Activated naive CD4-positive, alpha-beta T cell treated with anti-CD3 and anti-CD28 coated beads, Interleukin-2, amount 10 ng/mL, durations not matched to agents 7 days and 5 days (primary cell): ENCODE results near the gene HOXB5.
A peak's percentile ranks its signal among the peaks of the same experiment; 100 is the strongest.

Experiments used
- CTCF ChIA-PET: fragments of 350-600 bp; sonication (Branson Sonifier 250); formaldehyde crosslinking; loops from one replicate; lab custom pipeline; 2021; ENCODE audit warnings: antibody characterized with exemption; lab: Charles Lee
- DNase-seq: peaks from one replicate; pipeline ENCODE4 v3.0.0-alpha.2; 2020
- H3K27ac Mint-ChIP-seq: one replicate; pipeline ENCODE4 v1.8.0; 2021; ENCODE audit warnings: mild to moderate bottlenecking, moderate library complexity, mixed read lengths
- H3K27me3 Mint-ChIP-seq: one replicate; pipeline ENCODE4 v1.8.0; 2021; ENCODE audit warnings: mild to moderate bottlenecking, mixed read lengths
- H3K36me3 Mint-ChIP-seq: one replicate; pipeline ENCODE4 v1.8.0; 2021; ENCODE audit warnings: mixed read lengths
- H3K4me1 Mint-ChIP-seq: one replicate; pipeline ENCODE4 v1.8.0; 2021; ENCODE audit warnings: mixed read lengths
- H3K4me3 Mint-ChIP-seq: one replicate; pipeline ENCODE4 v1.8.0; 2021; ENCODE audit warnings: mild to moderate bottlenecking, moderate library complexity, mixed read lengths
- H3K9me3 Mint-ChIP-seq: one replicate; pipeline ENCODE4 v1.8.0; 2021; ENCODE audit warnings: mixed read lengths

Gene HOXB5

DNA sequence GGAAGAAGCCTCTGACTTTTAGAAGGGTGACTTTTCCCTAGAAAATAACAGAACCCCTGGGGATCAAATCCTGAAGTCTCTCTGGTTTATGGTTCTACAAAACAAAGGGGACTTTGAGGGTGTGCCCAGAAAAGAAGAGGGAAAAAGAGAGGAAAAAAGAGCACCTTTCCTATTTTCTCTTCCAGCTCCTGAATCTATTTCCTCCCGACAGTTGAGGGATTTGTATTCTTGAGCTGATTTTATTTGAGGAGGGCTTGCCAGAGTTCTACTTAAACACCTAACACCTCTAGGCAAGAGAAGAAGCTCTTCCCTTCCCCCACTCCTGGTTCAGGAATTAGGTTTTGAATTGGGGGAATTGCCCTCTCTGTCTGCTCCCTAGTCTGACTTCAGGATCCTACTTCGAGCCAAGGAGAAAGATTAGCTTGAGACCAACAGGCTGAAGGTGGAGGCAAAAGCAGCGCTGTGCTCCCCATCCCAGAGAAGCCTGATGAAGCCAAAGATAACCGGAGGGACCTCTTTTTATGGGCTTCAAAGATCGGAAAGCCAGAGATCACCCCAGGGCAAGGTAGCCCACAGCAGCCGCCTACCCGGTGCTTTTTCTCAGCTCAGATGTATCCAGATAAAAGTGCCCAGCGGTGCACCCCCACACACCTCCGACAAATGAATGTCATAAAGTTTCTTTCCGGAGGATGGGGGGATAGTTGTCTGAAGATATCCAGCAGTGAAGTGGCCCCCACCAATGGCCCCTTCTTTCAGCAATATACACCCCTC, 4.3 kb downstream of the HOXB5 start:
- Mint-ChIP-seq H3K4me1 (peaks cover 72% of the 10 kb centered on the region), H3K9me3 (no peaks in the 10 kb centered on the region), H3K27me3 (peaks cover 100% of the 10 kb centered on the region), H3K36me3 (no peaks in the 10 kb centered on the region), H3K27ac (no peak overlapping the region), H3K4me3 (no peak overlapping the region)
- CTCF ChIA-PET: interaction anchor here (0.6 to 2.0 kb wide), 6 partner anchors 97 to 323 kb away, joined by 3 to 5 read pairs (median 3); no protein-coding TSS in a partner anchor
- no peak for DNase-seq

DNA sequence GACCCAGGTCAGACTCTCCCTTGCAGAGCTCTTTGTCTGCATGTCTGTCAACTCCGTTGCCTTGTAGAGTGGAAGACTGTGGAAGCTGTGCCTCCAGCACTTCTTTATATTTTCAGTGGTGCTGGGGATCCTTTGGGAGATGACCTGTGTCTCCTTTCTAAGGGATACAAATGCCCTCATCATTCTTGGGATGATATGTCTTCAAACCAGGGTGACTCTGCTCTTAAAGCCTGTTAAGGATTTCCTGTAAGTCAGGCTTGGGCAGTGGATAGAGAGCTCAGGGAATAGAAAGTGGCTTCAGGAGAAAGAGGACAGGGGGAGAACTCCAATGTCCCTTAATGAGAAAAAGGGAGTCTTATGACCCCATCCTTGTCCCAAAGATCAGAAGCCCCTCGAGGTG, 5.1 kb downstream of the HOXB5 start:
- Mint-ChIP-seq H3K27me3 (peaks cover 100% of the 10 kb centered on the region), H3K4me3 (no peak overlapping the region), H3K36me3 (no peaks in the 10 kb centered on the region), H3K4me1 (peaks cover 71% of the 10 kb centered on the region), H3K9me3 (no peaks in the 10 kb centered on the region), H3K27ac (peak overlapping the region; percentile 16)
- DNase-seq: no peak
- CTCF ChIA-PET: interaction anchor here (1.0 to 2.7 kb wide), 10 partner anchors 10 to 329 kb away, joined by 3 to 10 read pairs (median 4); no protein-coding TSS in a partner anchor

DNA sequence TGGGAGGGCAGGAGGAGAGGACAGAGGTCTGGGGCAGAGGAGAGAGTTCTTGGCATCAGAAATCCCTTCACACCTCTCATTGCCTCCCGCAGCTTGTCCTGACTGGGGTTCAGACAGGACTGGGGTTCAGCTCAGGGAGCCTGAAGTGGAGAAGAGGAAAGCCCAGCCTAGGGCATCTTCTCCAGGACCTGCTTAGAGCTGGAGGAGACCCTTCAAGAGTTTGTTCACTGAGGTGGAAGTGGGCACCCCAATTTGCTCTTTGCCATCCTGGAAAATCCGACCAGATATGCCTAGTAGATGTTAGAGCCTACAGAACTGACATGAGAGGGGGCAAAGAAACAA, 5.5 kb downstream of the HOXB5 start:
- DNase-seq: no peak
- Mint-ChIP-seq H3K27me3 (peaks cover 100% of the 10 kb centered on the region), H3K9me3 (no peaks in the 10 kb centered on the region), H3K36me3 (no peaks in the 10 kb centered on the region), H3K4me3 (no peak overlapping the region), H3K4me1 (peaks cover 67% of the 10 kb centered on the region), H3K27ac (no peak overlapping the region)
- CTCF ChIA-PET: interaction anchor here (0.8 to 2.7 kb wide), 13 partner anchors 8 to 329 kb away, joined by 3 to 10 read pairs (median 4); no protein-coding TSS in a partner anchor

DNA sequence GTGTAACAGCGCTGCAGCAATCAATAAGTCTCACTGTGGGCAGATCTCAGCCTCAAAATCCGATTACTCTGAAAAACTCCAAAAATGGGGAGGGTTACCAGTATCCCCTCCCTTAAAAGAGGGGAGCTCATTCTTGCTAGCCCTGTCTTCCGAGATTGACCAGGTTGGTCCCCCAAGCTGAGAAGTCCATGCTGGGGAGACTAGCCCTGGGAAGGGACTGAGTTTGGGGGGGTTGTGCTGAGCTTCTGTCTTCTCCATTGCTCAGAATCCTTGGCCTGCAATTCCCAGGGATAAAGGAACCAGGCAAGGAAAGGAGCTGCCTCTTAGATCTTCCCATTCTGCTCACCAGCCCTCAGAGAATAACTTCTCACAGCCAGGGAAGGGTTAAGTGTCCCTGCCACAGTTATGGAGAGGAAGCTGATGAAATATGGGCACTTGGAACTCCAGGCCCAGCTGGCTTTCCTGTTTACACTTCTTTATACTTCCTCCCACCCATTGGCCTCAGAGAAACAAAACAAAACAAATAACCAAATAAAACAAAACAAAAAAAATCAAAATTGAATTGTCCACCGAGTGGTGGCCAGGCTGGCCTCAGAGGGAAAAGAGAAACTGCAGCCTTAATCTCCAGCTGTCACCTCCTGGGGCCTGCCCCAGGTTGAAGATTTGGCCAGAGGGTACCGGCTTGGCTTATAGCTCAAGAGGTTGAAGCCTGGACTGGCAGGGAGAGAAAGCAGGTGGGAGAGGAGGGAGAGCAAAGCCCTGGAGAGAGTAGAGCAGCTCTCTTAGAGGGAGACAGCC, 6.1 kb downstream of the HOXB5 start:
- Mint-ChIP-seq H3K9me3 (no peaks in the 10 kb centered on the region), H3K27ac (no peak overlapping the region), H3K36me3 (no peaks in the 10 kb centered on the region), H3K27me3 (peaks cover 100% of the 10 kb centered on the region), H3K4me3 (peak overlapping the region; percentile 27), H3K4me1 (peaks cover 66% of the 10 kb centered on the region)
- CTCF ChIA-PET: interaction anchor here (0.8 to 2.7 kb wide), 12 partner anchors 9 to 328 kb away, joined by 3 to 10 read pairs (median 4); no protein-coding TSS in a partner anchor
- DNase-seq: no peak

DNA sequence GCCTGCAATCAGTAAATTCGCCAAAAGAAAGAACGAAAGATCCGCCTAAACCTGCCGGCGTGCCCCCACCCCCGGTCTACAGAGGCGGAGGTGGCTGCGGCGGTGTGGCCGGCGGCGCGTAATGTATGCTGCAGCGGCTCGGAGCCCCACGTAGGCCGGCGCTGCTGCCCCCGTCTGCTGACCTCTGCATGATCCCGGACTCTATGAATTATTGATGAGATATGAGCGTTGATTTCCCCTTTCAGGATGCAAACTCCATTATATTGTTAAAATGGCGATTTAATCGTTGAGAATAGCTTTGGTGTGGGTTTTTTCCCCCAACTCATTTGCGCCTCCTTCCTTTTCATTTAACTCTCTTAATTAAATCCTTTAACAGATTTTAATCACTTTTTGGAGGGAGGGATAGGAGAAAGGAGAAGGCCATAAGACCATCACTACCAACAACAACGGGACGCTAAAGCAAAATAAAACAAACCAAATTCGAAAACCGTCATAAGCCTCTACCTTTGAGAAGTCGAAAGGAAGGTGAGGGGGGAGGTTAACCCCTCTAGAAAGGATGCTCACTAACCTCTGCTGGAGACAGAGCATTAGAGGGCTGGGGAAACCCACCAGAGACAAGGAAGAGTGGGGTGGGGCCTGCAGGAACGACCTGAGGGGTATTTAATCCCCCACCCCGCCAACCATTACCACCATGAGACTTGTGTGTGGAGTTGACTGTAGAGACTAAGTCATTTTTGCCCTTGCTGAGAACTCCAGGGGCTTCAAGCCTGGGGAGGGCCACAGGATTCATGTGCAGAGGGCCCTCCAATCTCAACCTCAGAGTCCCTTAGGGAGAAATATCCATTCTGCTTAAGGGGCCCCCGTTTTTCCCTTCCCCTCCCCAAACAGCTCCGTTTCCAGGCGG, 7.0 kb downstream of the HOXB5 start:
- H3K4me1 Mint-ChIP-seq: peaks cover 64% of the 10 kb centered on the region
- H3K9me3 Mint-ChIP-seq: no peaks in the 10 kb centered on the region
- no peak overlapping the region for H3K27ac Mint-ChIP-seq
- H3K36me3 Mint-ChIP-seq: no peaks in the 10 kb centered on the region
- peaks cover 100% of the 10 kb centered on the region for H3K27me3 Mint-ChIP-seq
- H3K4me3 Mint-ChIP-seq: peak overlapping the region; percentile 79
- DNase-seq: peak; percentile 53
- CTCF ChIA-PET: interaction anchor here (0.7 to 2.7 kb wide), 6 partner anchors 14 to 292 kb away, joined by 3 to 10 read pairs (median 4); no protein-coding TSS in a partner anchor

DNA sequence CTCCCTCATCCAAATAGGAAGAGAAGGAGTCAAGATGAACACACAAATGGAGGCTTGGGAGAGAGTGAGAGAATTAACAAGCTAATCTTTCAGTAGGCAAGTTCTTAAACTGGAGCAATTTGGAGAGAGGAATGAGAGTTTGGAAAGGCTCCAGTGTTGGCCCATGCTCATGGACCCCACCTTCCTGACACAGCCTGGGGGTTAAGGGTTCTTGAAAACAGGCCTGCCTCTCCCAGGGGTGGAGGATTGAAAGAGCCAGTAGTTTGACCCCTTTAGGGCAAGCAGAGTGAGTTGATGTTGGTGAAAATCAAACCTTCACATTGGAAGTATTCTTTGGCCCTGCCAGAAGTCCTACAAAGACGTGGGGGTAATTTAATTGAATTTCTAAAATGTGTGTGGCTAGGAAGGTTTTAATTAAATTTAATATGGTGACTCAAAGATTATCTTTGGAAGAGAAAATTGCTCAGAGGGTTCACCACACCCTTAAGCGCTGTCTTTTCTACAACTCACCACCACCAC, 9.3 kb downstream of the HOXB5 start:
- Mint-ChIP-seq H3K27me3 (peaks cover 100% of the 10 kb centered on the region), H3K27ac (no peak overlapping the region), H3K9me3 (no peaks in the 10 kb centered on the region), H3K4me3 (peak overlapping the region; percentile 20), H3K4me1 (peaks cover 80% of the 10 kb centered on the region), H3K36me3 (peaks cover 3% of the 10 kb centered on the region)
- no peak for DNase-seq
- CTCF ChIA-PET: interaction anchor here (0.8 kb wide), 1 partner anchor 251 kb away, joined by 3 read pairs; no protein-coding TSS in a partner anchor

DNA sequence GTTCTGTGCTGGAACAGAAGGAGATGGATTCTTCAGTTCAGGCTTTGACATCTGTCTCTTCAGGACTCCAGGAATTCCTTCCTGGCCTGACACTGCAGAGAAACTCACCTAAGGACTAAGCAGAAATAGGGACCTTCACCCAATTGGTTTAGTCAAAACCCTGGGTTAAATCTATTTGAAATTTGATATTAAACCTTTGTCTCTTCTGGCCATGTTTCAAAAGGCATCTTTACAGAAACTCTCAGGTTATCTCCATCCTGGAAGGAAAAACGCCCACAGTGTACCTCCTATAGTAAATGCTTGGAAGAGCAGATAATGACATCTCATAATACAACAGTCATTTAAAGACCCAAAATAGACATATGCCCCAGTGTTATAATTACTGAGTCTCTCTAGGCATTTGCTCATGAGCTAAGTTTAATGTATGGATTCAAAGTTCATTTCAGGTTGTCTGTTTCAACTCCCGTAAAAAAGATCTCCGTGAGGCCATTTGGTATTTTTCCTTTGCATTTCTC, 9.8 kb downstream of the HOXB5 start:
- DNase-seq: no peak
- H3K4me3 Mint-ChIP-seq: no peak overlapping the region
- peaks cover 100% of the 10 kb centered on the region for H3K27me3 Mint-ChIP-seq
- CTCF ChIA-PET: interaction anchor here (0.8 to 1.6 kb wide), 3 partner anchors 236 to 504 kb away, joined by 3 read pairs; no protein-coding TSS in a partner anchor
- no peaks in the 10 kb centered on the region for H3K9me3 Mint-ChIP-seq
- peaks cover 7% of the 10 kb centered on the region for H3K36me3 Mint-ChIP-seq
- no peak overlapping the region for H3K27ac Mint-ChIP-seq
- peaks cover 85% of the 10 kb centered on the region for H3K4me1 Mint-ChIP-seq

DNA sequence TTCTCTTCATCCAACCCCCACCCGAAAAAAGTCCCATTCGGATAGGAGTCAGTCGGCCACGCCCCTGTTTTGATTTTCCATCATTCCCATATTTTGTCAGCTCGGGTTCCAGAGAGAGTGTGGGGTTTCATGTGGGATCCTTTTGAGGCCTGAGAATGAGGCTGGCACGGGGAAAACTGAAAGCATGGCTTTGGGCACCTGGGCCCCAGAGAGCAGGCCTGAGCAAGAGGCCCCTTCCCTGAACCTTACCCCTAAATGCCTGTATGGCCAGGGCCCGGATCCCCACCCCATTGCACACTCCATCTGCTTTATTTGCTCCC, 10.9 kb downstream of the HOXB5 start:
- DNase-seq: no peak
- CTCF ChIA-PET: interaction anchor here (0.5 to 1.6 kb wide), 5 partner anchors 10 to 504 kb away, joined by 3 to 6 read pairs (median 3); no protein-coding TSS in a partner anchor

DNA sequence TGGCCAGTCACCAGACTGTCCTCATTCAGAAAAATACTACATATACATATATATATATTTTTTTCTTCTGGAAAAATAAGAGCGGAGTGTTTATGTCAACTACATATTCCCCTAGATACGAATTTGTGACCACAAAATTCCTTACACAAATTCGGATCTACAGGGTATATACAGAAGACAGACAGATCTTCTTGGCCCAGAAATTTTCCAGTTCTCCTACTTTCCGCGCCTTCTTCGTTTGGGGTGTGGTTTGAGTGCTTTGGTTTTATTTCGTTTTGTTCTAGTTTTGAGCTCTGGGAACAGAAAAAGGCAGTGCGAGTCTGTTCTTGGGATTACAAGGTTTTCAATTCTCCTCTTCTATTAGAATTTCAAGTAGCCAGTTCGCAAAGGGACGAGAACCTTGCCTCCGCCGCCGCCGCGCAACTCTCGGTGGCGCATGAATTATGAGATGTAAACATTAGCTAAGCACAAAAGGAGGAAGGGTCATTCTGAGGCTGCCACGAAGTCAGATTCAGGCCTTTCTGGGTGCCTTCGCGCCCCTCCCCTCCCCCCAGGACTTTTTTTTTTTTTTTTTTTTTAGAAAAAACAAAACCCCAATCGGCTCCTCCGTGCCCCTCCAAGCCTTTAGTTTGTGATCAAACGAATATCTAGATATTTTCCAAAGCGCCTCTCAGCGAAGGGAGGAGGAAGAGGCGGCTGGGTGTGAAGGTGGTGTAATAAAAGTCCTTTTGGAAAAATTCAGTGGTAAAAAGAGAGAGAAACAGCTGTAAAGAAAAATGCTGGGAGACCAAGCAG, 13.6 kb downstream of the HOXB5 start:
- no peak for DNase-seq
- Mint-ChIP-seq H3K36me3 (peaks cover 17% of the 10 kb centered on the region), H3K4me1 (peaks cover 82% of the 10 kb centered on the region), H3K27me3 (peaks cover 92% of the 10 kb centered on the region), H3K9me3 (no peaks in the 10 kb centered on the region), H3K4me3 (peak overlapping the region; percentile 92), H3K27ac (no peak overlapping the region)
- CTCF ChIA-PET: interaction anchor here (0.8 to 1.0 kb wide), 2 partner anchors 15 to 88 kb away, joined by 3 to 6 read pairs; no protein-coding TSS in a partner anchor

More for the DNA sequence above, 10.9 kb downstream of the HOXB5 start:
- Mint-ChIP-seq H3K4me3 (peak overlapping the region; percentile 58), H3K9me3 (no peaks in the 10 kb centered on the region), H3K27me3 (peaks cover 98% of the 10 kb centered on the region), H3K36me3 (peaks cover 9% of the 10 kb centered on the region), H3K4me1 (peaks cover 84% of the 10 kb centered on the region), H3K27ac (no peak overlapping the region)

DNA sequence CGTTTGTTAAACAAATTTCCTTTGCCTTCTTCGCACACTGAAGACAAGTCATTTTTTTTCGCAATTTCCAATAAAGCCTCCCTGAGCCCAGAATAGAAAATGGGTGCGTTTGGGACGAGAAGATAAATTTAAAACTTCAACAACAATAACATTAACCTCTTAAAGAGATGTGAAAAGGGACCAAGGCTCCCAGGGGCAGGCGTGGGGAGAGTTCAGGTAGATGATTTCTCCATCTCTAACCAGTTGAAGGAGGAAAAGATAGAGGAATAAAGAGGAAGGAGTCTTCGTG, 14.2 kb downstream of the HOXB5 start:
- Mint-ChIP-seq H3K27ac (no peak overlapping the region), H3K4me1 (peaks cover 82% of the 10 kb centered on the region), H3K9me3 (no peaks in the 10 kb centered on the region), H3K4me3 (peak overlapping the region; percentile 92), H3K36me3 (peaks cover 19% of the 10 kb centered on the region), H3K27me3 (peaks cover 88% of the 10 kb centered on the region)
- DNase-seq: no peak
- CTCF ChIA-PET: interaction anchor here (0.8 to 1.0 kb wide), 2 partner anchors 15 to 87 kb away, joined by 3 to 6 read pairs; no protein-coding TSS in a partner anchor

DNA sequence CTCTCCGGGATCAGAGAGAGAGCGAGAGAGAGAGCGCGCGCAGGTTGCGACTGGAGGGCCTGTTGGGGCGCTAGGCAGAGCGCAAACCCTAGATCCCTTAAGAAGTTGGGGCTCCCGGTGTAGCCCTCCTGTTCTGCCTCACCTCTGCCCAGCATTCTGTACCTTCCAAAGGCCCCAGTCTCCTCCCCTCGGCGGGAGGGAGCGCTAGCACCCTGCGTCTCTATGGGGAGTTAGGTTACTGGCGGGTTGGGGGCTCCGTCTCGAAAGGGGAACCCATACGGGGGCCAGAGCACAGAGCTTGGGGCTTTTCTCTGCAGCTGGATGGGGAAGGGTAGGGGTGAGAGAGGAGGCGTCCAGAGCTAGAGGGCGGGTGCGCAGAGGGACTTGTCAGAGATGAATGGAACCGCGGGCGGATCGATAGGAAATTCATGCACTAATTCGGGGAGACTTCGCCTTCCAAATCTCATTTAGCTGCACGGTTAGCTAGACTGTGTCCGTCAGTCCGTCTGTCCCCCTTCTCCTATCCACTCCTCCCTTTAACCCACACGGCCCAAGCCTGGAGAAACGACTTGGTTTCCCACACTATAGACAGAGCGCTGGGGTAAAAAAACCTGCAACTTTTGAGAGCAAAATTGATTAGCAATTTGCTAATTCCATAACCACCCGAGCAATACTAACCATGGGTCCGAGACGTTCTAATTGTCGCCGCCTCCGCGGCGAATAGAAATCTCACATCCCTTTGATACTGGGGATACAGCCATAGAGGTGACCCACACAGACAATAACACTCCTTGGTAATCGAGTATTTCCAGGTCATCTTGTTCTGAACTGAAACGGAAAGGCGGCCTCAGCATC, 14.7 kb downstream of the HOXB5 start:
- H3K27ac Mint-ChIP-seq: peak overlapping the region; percentile 68
- peak overlapping the region; percentile 92 for H3K4me3 Mint-ChIP-seq
- peaks cover 79% of the 10 kb centered on the region for H3K4me1 Mint-ChIP-seq
- peaks cover 88% of the 10 kb centered on the region for H3K27me3 Mint-ChIP-seq
- no peaks in the 10 kb centered on the region for H3K9me3 Mint-ChIP-seq
- CTCF ChIA-PET: interaction anchor here (0.8 kb wide), 1 partner anchor 233 kb away, joined by 3 read pairs; no protein-coding TSS in a partner anchor
- peaks cover 19% of the 10 kb centered on the region for H3K36me3 Mint-ChIP-seq
- no peak for DNase-seq
